HG03457 (cell line): ENCODE measurements around the gene STYXL2.

Source experiments
- ATAC-seq: cut with Tn5 transposase; IDR thresholded peaks from one replicate; pipeline ENCODE4 v1.9.1; 2021; ENCODE audit warnings: moderate number of reproducible peaks; ENCODE audit not compliant: unreplicated experiment

STYXL2 gene

DNA sequence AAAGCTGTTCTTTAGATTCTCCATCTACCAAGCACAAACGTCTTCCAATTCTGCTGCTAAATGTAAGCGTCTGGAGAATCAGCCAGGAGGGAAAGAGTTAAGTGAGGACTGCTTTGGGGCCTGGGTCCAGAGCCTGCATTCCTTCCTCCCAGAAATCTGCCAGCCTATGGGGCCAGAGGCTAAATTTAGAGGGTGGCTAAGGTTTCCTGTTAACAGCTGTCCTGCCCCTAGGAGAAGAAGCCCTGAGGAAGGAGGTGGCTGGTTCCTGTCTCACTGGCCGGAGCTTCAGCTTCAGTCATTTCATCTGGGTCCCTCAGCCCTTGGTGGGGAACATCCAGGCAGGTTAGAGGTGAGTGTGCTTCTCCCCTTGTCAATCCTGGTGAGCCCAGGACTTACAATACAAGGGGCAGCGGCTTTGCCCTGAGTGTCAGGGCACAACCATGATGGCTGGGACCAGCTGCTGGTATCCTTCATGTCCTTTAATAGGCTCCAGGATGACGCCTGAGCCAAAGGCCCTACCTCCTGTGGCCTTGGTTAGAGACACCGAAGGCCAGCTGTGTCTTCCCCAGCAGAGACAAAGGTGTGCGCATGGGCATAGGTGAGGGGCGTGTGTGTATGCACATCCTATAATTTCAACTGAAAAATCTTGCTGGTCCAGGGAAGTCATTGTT is at the start of gene STYXL2:
TSS of gene STYXL2 (plus strand) at position 230 of the 671 bp plus-strand sequence. CDS start 775 bp downstream, outside the sequence.
- ATAC-seq, result no peak

DNA sequence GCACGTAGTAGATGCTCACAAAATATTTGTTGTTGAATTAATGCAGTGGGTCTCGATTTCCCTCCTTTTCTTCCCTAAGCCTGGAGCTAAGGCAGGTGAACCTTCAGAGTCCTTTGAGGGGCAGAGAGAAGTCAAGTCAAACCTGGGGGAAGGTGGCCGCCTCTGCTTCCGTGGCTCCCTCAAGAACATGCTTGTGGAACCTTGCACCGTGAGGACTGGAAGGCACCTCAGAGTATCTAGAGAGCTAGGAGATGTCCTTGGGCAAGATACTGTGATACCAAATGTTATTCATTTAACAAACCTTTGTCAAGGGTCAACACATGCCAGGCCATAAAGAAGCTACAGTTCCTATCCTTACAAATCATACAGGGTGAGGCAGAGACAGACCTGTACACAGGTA is 42.0 kb upstream of the STYXL2 start:
- ATAC-seq, result no peak

- no peak for ATAC-seq
Measured at GRCh38 chr1:167052389-167052788, 41.5 kb upstream of the STYXL2 start.

DNA sequence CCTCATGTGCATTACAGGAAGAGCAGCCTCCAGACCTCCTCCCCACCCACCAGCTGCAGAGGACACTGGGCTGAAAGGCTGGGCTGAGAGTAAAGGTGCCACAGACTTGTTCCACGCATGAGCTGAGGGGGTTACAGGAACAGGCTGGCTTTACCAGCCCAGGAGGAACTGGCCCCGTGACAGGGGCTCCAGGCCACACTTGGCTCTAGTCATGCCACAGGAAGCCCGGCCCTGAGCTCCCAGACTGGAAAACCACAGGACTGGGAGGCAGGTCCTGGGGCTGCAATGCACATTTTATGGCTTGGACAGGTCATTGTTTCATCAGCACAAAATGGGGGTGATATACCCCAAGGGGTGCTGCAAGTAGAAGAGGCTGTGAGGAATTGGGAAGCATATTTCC is 39.3 kb upstream of the STYXL2 start:
- ATAC-seq, result no peak

GRCh38 chr1:167054946-167055630 is 38.8 kb upstream of the STYXL2 start:
- ATAC-seq, result no peak

DNA sequence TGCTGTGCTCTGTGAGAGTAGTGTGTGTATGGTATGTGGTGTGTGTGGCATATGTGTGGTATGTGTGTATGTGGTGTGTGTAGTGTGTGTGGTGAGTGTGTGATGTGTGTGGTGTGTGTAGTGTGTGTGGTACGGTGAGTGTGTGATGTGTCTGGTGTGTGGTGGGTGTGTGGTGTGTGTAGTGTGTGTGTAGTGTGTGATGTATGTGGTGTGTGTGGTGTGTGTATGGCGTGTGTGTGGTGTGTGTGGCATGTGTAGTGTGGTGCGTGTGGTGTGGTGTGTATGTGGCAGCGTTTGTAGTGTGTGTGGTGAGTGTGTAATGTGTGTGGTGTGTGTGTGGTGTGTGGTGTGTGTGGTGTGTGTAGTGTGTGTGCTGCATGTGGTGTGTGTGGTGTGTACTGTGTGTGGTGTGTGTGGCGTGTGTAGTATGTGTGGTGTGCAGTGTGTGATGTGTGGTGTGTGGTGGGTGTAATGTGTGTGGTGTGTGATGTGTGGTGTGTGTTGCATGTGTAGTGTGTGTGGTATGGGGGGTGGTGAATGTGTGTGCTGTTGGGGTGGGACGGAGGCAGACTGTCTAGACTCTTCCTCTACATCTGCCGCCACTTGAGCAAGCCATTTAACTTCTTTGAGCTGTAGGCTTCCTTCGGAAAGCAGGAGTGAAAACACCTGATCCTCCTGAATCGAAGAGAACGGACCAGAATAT is 37.2 kb upstream of the STYXL2 start:
- no peak for ATAC-seq

- ATAC-seq, result no peak
Measured at GRCh38 chr1:167057241-167057688, 36.6 kb upstream of the STYXL2 start.

- ATAC-seq, result no peak
Measured at GRCh38 chr1:167059045-167059808, 34.6 kb upstream of the STYXL2 start.

DNA sequence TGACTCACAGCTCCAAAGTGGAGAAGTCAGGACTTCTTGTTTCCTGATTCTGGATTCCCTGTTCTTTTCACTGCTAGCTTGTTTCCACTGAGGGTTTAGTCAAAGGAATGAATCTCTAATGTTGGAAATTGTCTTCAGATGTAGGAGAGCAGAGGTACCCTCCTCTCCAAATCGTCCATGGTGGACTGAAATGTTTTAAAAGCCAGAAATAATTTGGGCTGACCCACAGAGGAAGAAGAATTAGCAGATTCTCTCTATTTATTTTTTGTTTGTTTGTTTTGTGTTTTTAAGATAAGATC is 34.1 kb upstream of the STYXL2 start:
- no peak for ATAC-seq

DNA sequence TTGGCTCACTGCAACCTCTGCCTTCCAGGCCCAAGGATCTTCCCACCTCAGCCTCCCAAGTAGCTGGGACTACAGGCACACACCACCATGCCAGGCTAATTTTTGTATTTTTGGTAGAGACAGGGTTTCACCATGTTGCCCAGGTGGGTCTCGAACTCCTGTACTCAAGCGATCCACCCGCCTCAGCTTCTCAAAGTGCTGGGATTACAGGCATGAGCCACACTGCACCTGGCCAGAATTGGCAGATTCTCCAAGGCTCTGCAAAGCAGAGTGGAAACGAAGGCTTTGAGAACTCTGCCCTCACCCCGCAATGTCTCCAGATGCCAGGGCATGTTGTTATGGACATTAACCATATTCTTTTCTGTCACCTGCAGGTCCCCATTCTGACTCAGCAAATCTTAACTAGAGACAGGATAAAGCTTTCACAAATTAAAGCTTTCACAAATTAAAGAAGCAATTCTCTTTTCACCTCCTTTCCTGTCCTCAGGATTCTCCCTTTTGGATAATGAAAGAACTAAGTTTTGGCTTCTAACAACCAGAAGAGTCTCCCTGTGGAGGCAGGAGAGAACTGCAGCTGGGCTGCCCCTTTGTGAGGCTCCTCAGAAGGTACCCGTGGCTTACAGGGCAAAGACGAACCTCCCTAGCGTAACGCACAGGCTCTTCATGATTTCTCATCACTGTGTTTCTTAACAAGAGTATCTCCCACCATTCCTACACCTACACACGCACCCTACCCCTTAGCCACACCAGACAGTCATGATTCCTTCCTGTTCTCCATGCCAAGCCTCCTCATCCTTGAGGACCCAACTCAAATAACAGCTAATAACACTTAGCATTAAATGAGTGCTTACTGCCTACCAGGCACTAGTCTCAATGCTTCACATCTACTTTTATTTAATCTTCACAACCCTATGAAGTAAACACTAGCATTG is 33.5 kb upstream of the STYXL2 start:
- ATAC-seq, result no peak

DNA sequence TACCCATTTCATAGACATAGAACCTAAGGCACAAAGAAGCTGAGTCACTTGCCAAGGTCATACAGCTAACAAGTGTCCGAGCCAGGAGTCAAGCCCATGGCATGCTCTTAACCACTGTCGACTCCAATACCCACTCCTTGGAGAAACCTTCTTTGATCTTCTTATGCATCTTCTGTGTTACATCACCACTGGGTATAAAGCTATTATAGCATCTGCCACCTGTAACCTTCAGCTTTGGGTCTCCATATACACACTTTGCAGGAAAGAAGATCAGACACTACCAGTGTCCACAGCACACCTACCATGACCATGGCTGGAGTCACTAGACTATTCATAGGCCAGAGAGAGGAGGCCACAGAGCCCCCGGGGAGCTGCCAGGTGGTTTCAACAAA is 32.8 kb upstream of the STYXL2 start:
- ATAC-seq, result no peak

DNA sequence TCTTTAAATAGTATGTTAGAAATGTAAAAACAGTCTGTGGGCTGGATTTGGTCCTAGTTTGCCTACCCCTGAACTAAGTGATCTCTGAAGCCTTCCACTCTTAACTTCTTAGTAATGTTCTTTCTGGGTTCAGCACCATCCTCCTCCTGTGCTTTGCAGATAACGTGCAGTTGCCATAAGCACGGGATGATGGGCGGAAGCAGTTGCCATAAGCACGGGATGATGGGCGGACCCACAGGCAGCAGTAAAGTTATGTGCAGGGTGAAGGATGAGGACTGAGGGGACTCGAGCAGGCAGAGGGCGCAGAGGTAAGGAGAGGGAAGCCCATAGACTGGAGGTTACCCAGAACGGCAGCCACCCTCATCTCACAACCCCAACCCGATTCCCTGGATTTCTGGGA is 29.3 kb upstream of the STYXL2 start:
- ATAC-seq, result no peak

DNA sequence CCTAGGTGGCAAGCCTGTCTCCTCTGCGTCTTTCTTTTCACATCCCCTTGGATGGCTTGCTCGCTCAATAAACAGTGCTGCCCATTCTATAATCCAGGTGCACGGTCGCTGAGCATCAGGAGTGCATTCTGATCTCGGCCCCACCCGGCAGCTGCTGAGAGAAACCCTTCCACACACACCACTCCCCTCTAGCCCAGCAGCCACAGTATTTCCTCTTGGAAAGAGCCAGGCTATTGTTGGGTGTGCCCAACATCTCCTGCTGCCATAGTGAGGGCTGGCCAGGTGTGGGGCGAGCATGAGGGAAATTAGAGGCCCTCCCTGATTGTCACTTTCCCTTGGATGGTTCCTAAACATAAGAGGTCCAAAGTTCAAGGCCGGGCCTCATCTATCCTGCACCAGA is 28.4 kb upstream of the STYXL2 start:
- no peak for ATAC-seq

DNA sequence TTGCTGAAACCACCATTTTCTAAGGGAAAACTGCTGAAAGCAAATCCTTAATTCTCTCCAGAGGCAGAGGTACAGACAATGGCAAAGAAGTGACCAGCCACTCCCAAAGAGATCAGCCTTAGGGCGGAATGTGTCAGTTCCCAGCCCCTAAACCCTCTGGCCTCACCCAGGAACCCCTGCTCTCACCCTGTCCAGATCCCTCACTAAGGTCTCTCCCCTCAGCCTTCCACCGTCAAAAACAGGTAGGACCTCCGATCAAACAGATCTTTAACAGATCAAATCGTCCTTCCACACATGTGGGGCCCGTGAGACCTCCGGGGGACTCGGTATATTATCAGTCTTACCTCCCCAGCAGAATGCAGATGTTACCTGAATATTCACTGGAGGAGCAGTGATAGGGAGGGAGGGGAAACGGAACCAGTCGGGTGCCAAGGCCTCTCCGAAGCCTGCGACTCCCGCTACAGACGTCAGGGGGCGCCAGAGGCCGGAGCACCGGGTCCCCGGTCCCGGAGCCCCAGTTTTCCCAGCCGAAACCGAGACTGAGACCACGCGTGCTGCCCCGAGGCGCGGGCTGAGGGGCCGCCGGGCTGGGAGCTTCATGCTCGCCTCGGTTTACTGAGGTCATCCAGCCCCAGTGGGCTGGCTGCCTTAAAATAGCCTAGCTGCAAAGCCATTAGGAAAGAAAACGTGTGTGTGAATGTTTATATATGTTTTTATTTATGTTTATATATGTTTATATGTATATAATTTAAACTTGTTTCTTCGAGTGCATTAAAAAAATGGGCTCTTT is 27.3 kb upstream of the STYXL2 start:
- no peak for ATAC-seq

DNA sequence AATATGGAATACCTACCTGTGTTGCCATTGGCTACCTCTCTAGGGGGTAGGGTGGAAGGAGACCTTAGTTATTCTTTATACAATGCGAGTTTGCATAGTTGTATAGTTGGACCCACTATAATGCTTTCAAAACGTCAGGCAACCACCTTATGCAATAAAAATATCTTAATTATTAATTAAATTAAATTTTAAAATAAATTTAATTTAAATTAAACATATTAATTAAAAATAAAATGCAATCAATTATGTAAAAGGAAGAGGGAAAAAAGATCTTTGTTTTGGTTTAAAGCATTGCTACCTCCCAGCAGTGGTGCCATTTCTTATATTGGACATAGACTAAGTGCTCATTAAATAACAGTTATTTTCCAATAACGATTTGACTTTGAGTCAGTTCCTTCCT is 26.0 kb upstream of the STYXL2 start:
- no peak for ATAC-seq

GRCh38 chr1:167068761-167069160 is 25.1 kb upstream of the STYXL2 start:
- no peak for ATAC-seq

DNA sequence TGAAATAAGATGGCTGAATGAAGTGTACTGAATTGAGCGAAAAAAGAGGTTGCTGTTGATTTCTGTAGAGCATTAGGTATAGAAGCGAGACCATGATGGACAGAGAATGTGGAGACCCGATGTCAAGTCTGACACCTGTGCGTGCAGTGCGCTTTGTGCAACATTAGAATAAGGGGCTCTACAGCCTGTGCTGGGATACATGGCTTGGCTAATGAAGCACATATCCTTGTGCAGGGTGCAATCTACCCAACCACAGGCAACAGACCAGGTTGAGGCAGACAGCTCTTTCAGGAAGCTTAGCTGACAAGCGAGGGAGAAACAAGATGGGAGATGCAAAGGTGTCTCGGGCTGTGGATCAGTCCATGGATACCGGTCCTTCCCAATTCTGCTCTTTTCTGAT is 22.6 kb upstream of the STYXL2 start:
- no peak for ATAC-seq

DNA sequence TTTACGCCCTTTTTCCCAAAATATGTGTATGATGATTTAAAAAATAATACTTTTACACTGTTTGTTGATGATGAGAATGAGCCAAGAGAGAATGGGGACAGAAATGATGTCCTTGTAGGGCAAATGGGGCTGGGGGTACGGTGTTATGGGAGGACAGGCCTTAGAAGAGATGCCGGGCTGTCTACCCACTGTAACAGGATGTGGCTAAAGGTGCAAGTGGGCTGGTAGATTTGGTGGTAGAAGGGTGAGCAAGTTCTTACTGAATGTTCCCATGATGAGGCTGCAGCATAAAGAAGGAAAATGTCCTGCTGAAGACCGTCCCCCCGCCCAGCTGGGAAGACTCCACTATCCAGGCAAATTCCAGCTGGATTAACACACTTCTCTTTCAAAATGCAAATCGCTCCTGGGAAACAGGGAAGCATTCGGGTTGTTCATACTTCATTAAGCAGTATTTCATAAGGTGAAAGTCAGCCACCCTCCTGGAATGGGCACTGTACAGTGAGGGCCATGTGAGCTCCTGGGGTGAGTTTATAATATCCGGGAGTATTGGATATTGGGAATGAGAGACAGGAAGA is 17.7 kb upstream of the STYXL2 start:
- no peak for ATAC-seq

DNA sequence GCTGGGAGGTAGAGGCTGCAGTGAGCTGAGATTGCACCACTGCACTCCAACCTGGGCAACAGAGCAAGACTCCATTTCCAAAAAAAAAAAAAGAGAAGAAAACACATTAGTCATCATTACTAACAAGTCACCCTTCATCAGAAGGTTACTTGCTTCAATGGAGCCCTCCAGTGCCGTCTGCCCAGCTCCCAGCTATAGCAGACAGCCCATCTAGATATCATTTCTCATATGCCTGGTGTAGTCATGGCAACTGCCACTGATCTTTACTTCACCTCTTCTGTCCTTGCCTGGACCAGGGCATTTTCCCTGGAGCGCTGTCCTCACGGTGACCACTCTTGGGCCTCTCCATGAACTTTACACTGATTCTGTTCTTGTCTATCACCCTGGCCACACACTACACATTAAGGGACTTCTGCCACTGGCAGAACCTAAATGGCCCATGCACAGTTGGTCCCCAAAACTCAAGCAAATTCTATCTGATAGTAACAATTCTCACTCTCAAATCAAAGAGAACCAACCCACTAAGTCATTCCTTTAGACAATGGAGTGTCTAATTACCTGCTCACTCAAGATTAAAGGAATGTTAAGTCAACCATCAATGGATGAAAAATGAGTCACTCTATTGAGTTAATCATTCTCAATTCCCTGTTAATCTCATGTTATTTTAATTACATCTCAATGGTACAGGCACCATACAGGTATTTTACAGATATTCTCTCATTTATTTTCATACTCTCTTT is 16.6 kb upstream of the STYXL2 start:
- ATAC-seq, result no peak
